Heart left ventricle (tissue), 13 donors: ENCODE data around the gene EFNA2.

Experiments
- CTCF ChIP-seq, 12 donors: fragments of 200-600 bp; sonication (generic) in 4 of 12; IDR thresholded peaks; one replicate each; pipeline versions ENCODE4 v1.5.0 to v1.8.0; 2018 to 2022; ENCODE audit warnings: antibody characterized with exemption in 12 of 12, mild to moderate bottlenecking in 5 of 12
- POLR2A ChIP-seq, 2 donors: fragments of 450-650 bp; IDR thresholded peaks; one replicate each; pipeline ENCODE4 v1.6.1; 2017; ENCODE audit warnings: antibody characterized with exemption in 2 of 2, mild to moderate bottlenecking in 2 of 2, moderate library complexity in 2 of 2
- donor health status: ischemic (EF 13 %, LVEDD 7.1; RV severe dilation, severe dysfunction).
- donor health status: DM: no; HTN: yes; CAD: no.
- donor health status: DM: no; HTN: no; CAD: no.
- donor health status: ischemic (EF 25% LVEDD 6.9; RV normal size, moderate dysfunction).
- donor health status: ischemic (EF 25% LVEDD 5.7; RV mildly dilated, moderate dysfunction).
- donor health status: ischemic (EF 35%, LVEDD 5.7; RV mildly dilated, moderate dysfunction).
- donor health status: nonischemic (EF 11% LVEDD 7.7; RV severe dilation, severe dysfunction).
- donor health status: DM: yes; HTN: yes; CAD: no.
- donor health status: PGD.
- donor health status: ischemic (EF 29% LVEDD 5.4; RV normal size, mild dysfunction).
- donor health status: nonischemic (EF 23%, LVEDD 6.1; RV moderate dilation, normal function).

GRCh38 chr19:1281569-1282287 is 3.9 kb upstream of the EFNA2 start:
- TF ChIP-seq CTCF (IDR thresholded peaks at IDR 0.05) (no peak), POLR2A (IDR thresholded peaks at IDR 0.05) (no peak)
